Measurements from ENCODE around the gene MTHFD1L. TPM values are rescaled to one million over a fixed set of nuclear protein-coding genes. Genes with fewer than 3 reads are reported as not detected.
"Not testable (repeated sequence)": the region's sequence is repeated elsewhere in the genome, so short reads cannot be mapped to it uniquely, and the experiment has no call there.

Gene MTHFD1L
- total RNA-seq, 1 donor, result 4.0 TPM

DNA sequence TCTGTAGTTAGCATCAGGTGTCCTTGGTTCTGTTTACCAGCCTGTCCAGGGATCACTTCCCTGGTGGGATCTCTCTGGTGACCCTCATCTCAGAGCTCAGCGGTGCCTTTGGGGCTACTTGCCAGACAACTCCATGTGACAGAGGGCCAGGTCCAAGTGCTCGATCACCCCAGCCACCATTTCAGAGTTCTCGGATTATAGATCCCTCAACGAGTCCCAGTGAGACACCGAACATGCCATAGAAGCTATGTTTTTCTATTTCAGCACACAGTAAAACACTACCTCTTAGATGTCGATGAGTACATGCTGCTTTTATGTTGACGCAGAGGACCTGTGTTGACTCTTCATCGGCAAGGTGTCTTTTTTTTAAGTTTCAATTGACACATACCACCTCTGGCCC lies 204.1 kb downstream of the MTHFD1L start:
- H3K4me3 ChIP-seq (ENCODE audit: low read length), result no peak overlapping the region
- H3K9me3 ChIP-seq (ENCODE audit: low read depth, low read length), result no peaks in the 10 kb centered on the region
- H3K4me1 ChIP-seq (ENCODE audit: insufficient read depth, low read length), result no peaks in the 10 kb centered on the region
- H3K27me3 ChIP-seq (ENCODE audit: insufficient read depth, low read length), result no peaks in the 10 kb centered on the region

DNA sequence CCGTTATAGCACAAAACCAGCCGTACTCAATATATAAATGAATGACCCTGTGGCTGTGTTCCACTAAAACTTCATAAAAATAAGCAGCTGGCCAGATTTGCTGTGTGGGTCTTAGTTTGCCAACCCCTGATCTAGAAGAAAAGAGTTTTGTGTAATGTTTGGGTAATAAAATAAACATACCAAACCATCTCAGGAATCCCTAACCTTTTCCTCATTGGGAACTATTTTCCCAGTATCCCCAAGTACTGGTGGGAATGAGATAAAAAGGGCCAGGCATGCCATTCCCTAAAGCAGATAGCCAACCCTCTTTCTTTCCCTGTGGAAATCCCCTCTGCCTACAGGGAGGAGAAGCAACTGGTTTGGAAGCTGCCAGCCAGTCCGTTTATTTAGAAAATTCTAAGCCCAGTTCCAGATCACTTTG lies 205.1 kb downstream of the MTHFD1L start:
- Histone ChIP-seq H3K9me3 (ENCODE audit: low read depth, low read length) (no peaks in the 10 kb centered on the region), H3K4me1 (ENCODE audit: insufficient read depth, low read length) (no peaks in the 10 kb centered on the region), H3K27me3 (ENCODE audit: insufficient read depth, low read length) (no peaks in the 10 kb centered on the region), H3K4me3 (ENCODE audit: low read length) (no peak overlapping the region)

DNA sequence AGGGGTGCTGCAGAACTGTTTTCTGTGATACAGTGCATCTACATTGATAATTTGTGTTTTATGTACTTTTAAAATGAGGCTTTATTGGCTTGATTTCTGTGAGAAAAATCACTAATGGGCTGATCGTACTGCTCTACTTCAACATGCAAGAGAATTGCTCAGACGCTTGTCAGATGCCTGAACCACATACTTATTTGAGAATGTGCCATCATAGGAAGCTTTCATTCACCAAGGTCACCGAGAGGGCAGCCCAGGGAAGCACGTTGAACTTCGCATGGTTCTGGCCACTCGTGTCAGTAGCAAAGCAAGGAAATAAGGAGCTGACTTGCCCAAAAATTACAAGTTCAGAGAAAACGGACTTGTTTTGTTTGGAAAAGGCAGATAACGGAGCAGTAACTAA lies 205.8 kb downstream of the MTHFD1L start:
- Histone ChIP-seq H3K9me3 (ENCODE audit: low read depth, low read length) (no peaks in the 10 kb centered on the region), H3K4me1 (ENCODE audit: insufficient read depth, low read length) (no peaks in the 10 kb centered on the region), H3K4me3 (ENCODE audit: low read length) (no peak overlapping the region), H3K27me3 (ENCODE audit: insufficient read depth, low read length) (no peaks in the 10 kb centered on the region)

DNA sequence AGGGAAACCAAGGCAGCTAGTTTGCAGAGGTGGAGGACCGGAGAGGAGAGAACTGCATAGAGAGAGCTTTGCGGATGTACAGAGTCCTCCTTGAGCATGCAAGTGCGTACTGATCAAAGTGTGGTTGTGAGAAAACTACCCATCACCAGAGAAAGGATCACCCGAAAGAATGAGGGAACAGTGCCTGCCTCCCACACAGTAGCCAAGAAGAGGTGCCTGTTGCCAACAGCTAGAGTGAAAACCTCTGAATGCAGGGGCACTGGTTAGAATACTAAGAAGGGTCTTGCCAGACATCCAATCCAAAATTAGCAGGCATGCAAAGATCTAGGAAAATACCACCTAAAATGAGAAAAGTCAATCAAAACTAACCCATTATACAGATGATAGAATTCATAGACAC lies 207.6 kb downstream of the MTHFD1L start:
- H3K27me3 ChIP-seq (ENCODE audit: insufficient read depth, low read length), result no peaks in the 10 kb centered on the region
- H3K4me3 ChIP-seq (ENCODE audit: low read length), result no peak overlapping the region
- H3K9me3 ChIP-seq (ENCODE audit: low read depth, low read length), result no peaks in the 10 kb centered on the region
- H3K4me1 ChIP-seq (ENCODE audit: insufficient read depth, low read length), result no peaks in the 10 kb centered on the region

DNA sequence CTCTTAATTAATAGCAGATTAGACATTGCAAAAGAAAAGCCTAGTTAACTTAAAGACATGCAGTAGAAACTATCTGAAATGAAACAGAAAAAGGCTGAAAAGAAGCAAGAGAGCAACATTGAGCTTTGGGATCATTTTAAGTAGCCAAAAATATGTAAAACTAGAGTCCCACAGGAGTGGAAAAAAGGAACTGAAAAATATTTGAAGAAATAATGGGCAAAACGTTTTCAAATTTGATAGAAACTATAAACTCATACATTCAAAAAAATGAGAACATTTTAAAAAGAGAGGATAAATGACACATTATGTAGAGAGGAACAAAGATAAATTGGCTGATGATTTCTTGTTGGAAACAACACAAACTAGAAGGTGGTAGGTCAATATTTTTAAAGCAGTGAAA lies 208.2 kb downstream of the MTHFD1L start:
- Histone ChIP-seq H3K4me3 (ENCODE audit: low read length) (no peak overlapping the region), H3K27me3 (ENCODE audit: insufficient read depth, low read length) (no peaks in the 10 kb centered on the region), H3K4me1 (ENCODE audit: insufficient read depth, low read length) (no peaks in the 10 kb centered on the region), H3K9me3 (ENCODE audit: low read depth, low read length) (no peaks in the 10 kb centered on the region)

DNA sequence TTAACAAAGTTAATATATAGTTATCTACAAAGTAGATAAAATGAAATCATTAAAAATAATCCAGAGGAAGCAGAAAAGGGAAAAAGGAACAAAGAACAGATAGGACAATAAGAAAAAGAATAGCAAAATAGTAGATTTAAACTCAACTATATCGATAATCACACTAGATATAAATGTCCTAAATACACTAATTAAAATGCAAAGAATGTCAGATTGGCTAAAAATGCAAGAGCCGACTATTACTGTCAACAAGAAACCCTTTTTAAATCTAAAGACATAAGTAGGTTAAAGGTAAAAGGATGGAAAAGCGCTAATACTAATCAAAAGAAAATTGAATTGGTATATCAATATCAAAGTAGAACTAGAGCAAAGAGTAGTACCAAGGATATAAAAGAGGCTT lies 209.5 kb downstream of the MTHFD1L start:
- no peak overlapping the region for H3K4me3 ChIP-seq (ENCODE audit: low read length)
- no peaks in the 10 kb centered on the region for H3K9me3 ChIP-seq (ENCODE audit: low read depth, low read length)
- no peaks in the 10 kb centered on the region for H3K27me3 ChIP-seq (ENCODE audit: insufficient read depth, low read length)

DNA sequence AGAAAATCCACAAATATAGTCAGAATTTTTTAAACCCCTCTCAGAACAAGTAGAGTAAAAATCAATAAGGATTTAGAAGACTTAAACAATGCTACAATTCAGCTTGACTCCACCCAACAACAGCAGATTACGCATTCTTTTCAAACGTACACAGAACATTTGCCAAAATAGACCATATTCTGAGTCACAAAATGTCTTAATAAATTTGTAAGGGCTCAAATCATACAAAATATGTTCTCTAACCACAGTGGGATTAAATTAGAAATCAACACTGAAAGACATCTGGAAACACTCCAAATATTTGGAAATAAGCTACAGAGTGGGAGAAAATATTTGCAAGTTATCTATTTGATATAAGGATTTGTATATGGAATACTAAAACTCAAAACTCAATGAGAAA lies 210.0 kb downstream of the MTHFD1L start:
- no peak overlapping the region for H3K4me3 ChIP-seq (ENCODE audit: low read length)

More for the DNA sequence above, 209.5 kb downstream of the MTHFD1L start:
- no peaks in the 10 kb centered on the region for H3K4me1 ChIP-seq (ENCODE audit: insufficient read depth, low read length)

DNA sequence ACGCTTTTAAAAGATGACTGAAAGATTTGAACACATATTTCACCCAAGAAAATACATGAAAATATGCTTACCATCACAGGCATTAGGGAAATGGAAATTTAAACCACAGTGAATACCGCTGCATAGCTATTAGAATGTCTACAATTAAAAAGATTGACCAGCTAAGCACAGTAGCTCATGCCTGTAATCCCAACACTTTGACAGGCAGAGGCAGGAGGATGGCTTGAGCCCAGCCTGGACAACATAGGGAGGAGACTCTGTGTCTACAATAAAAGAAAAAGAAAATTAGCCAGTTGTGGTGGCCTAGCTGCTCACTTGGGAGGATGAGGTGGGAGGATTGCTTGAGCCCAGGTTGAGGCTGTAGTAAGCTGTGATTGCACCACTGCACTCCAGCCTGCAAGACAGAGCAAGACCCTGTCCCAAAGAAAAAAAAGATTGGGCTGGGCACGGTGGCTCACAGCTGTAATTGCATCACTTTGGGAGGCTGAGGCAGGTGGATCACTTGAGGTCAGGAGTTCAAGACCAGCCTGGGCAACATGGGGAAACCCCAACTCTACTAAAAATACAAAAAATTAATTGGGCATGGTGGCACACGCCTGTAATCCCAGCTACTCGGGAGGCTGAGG lies 210.5 kb downstream of the MTHFD1L start:
- H3K4me3 ChIP-seq (ENCODE audit: low read length), result no peak overlapping the region
- no peaks in the 10 kb centered on the region for H3K9me3 ChIP-seq (ENCODE audit: low read depth, low read length)
- H3K27me3 ChIP-seq (ENCODE audit: insufficient read depth, low read length), result no peaks in the 10 kb centered on the region
- no peaks in the 10 kb centered on the region for H3K4me1 ChIP-seq (ENCODE audit: insufficient read depth, low read length)

More for the DNA sequence above, 210.0 kb downstream of the MTHFD1L start:
- no peaks in the 10 kb centered on the region for H3K9me3 ChIP-seq (ENCODE audit: low read depth, low read length)
- no peaks in the 10 kb centered on the region for H3K4me1 ChIP-seq (ENCODE audit: insufficient read depth, low read length)
- H3K27me3 ChIP-seq (ENCODE audit: insufficient read depth, low read length), result no peaks in the 10 kb centered on the region

DNA sequence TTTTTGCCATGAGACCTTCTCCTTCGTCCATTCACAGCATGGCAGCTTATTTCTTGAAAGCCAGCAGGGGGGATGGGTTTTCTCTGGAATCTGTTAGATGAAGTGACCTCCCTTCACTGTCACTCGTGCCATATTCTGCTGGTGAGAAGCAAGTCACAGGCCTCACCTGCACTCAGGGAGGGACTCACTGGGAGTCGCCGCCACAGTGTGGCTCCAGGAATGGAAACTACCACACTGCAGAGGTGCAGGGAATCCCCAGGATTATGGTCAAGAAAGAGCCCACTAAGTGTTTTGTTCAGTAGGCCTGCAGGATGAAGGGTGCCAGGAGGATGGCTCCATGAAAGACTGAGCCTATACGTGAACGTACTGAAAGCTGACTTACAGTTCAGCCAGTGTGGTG lies 213.2 kb downstream of the MTHFD1L start:
- no peaks in the 10 kb centered on the region for H3K4me1 ChIP-seq (ENCODE audit: insufficient read depth, low read length)
- H3K9me3 ChIP-seq (ENCODE audit: low read depth, low read length), result no peaks in the 10 kb centered on the region
- no peaks in the 10 kb centered on the region for H3K27me3 ChIP-seq (ENCODE audit: insufficient read depth, low read length)
- H3K4me3 ChIP-seq (ENCODE audit: low read length), result no peak overlapping the region

DNA sequence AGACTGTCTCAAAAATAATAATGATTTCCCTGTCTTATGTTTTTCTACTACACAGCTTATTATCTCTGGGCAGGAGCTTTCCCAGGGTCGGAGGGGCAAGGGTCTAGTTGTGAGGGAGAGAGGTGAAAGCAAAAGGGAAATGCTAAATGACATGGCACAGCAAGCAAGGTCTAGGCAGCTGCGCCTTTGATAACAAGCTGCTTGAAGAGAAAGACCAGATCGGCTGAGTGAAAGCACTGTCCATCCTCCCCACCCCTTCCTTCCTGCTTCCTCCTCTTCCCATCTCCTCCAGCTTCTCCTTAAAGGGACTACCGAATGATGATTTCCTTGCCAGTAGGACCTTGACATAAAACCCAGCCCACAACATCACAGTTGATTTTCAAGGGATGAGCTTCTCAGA lies 216.2 kb downstream of the MTHFD1L start:
- H3K4me1 ChIP-seq (ENCODE audit: insufficient read depth, low read length), result no peaks in the 10 kb centered on the region
- no peak overlapping the region for H3K4me3 ChIP-seq (ENCODE audit: low read length)
- no peaks in the 10 kb centered on the region for H3K27me3 ChIP-seq (ENCODE audit: insufficient read depth, low read length)
- no peaks in the 10 kb centered on the region for H3K9me3 ChIP-seq (ENCODE audit: low read depth, low read length)

DNA sequence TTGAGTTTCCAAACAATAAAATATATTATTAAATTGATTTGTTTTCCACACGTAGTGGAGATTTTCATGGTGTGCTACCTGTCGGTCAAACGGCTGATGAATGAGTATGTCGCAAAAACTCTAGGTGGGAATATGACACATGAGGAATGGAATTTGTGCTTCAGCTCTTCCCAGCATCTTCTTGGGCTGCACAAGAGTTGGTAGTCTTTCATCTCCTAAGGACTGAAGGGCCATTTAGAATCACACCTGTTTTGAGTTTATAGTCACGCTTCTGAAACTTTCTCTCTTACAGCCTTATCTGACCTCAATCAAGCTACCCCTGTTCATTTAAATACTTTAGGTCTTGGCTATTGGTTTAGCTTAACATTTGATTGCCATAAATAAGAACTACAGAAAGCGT lies 216.6 kb downstream of the MTHFD1L start:
- Histone ChIP-seq H3K4me1 (ENCODE audit: insufficient read depth, low read length) (no peaks in the 10 kb centered on the region), H3K4me3 (ENCODE audit: low read length) (no peak overlapping the region), H3K27me3 (ENCODE audit: insufficient read depth, low read length) (no peaks in the 10 kb centered on the region), H3K9me3 (ENCODE audit: low read depth, low read length) (no peaks in the 10 kb centered on the region)

DNA sequence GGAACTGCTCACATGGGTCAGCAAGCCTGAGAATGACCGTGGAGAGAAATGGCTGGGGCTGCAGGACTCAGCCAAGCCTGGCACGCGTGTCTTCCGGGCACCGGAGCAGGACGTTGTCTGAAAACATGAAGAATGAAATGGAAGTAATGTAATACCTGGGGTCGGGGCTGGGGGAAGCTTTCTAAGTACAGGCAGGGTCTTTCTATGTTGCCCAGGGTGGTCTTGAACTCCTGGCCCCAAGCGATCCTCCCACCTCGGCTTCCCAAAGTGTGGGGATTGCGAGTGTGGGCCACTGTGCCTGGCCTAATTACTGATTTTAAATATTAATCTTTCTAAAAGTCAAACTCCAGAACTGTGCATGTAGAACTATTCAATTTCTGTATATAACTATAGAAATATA lies 218.8 kb downstream of the MTHFD1L start:
- no peaks in the 10 kb centered on the region for H3K4me1 ChIP-seq (ENCODE audit: insufficient read depth, low read length)
- no peaks in the 10 kb centered on the region for H3K27me3 ChIP-seq (ENCODE audit: insufficient read depth, low read length)
- no peak overlapping the region for H3K4me3 ChIP-seq (ENCODE audit: low read length)
- no peaks in the 10 kb centered on the region for H3K9me3 ChIP-seq (ENCODE audit: low read depth, low read length)

DNA sequence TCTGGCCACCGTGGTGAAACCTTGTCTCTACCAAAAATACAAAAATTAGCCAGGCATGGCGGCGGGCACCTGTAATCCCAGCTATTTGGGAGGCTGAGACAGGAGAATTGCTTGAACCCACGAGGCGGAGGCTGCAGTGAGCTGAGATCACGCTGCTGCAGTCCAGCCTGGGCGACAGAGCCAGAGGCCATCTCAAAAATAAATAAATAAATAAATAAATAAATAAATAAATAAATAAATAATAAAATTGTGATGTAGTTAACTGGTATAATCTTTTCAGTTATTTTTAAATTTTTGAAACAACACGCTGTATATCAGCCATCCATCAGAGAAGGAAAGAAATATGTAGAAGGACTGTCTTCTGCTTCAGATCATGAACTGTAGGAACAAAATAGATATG lies 221.6 kb downstream of the MTHFD1L start:
- H3K4me3 ChIP-seq (ENCODE audit: low read length), result not testable (repeated sequence)

DNA sequence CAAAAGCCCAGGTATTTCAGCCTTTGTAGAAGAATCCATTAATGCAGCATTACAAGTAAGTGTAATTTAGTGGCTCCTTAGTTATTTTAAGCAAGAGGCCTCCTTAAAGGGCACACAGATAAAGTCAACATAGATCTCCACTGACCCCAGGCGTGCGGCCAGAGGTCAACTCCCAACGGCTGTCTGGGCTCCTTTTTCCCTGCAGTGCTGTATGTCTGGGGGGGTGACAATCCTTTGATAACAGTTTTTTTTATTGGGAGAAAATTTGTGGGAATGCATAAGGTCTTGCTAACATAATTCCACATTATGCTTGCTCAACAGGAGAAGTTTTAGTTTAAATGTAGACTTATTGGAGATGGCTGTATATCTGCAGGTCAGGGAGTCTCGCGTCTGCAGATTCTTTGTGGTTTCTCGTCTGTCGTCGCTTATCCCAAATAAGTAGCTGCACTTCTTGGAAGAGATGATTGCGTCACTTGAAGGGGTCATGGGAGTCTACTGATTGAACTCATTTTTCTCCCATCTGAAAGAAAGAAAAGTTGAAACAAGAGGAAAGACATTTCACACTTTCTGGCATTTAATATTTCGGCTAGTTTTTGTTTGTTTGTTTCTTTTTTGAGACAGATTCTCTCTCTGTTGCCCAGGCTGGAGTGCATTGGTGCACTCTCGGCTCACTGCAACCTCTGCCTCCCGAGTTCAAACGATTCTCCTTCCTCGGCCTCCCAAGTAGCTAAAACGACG lies 222.5 kb downstream of the MTHFD1L start:
- Histone ChIP-seq H3K4me1 (ENCODE audit: insufficient read depth, low read length) (no peaks in the 10 kb centered on the region), H3K4me3 (ENCODE audit: low read length) (no peak overlapping the region), H3K27me3 (ENCODE audit: insufficient read depth, low read length) (no peaks in the 10 kb centered on the region), H3K9me3 (ENCODE audit: low read depth, low read length) (no peaks in the 10 kb centered on the region)

More for the DNA sequence above, 221.6 kb downstream of the MTHFD1L start:
- H3K27me3 ChIP-seq (ENCODE audit: insufficient read depth, low read length); H3K9me3 ChIP-seq (ENCODE audit: low read depth, low read length); H3K4me1 ChIP-seq (ENCODE audit: insufficient read depth, low read length): not testable (repeated sequence)

DNA sequence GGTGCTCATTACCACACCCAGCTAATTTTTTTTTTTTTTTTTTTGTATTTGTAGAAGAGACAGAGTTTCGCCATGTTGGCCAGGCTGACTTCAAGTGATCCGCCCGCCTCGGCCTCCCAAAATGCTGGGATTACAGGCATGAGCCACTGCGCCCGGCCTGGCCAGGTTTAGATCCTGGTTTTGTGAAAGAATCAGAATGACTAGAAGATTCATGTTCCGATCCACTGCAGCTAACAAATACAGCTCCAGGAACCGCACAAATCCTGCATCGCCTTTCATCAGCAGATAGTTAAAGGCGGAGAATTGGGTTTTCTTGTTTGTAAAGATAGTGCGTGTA lies 223.1 kb downstream of the MTHFD1L start:
- H3K9me3 ChIP-seq (ENCODE audit: low read depth, low read length), result no peaks in the 10 kb centered on the region

DNA sequence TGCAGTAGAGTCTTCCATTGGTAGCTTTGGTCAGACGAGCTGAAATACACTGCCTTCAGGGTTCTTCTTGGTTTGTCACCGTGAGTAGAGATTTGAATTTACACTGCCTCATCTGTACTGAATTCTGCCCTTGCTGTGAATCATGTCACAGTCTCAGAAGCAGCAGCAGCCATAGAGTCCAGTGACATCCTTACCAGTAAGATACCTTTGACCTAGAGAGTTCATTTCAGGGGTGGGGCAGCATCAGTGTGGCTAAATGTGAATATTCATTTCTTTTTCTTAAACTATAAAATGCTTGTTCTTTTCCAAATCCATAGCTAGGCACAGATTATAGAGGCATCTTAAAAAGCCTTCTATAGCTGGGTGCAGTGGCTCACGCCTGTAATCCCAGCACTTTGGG lies 223.5 kb downstream of the MTHFD1L start:
- Histone ChIP-seq H3K4me1 (ENCODE audit: insufficient read depth, low read length) (no peaks in the 10 kb centered on the region), H3K9me3 (ENCODE audit: low read depth, low read length) (no peaks in the 10 kb centered on the region), H3K4me3 (ENCODE audit: low read length) (no peak overlapping the region), H3K27me3 (ENCODE audit: insufficient read depth, low read length) (no peaks in the 10 kb centered on the region)

More for the DNA sequence above, 223.1 kb downstream of the MTHFD1L start:
- Histone ChIP-seq H3K27me3 (ENCODE audit: insufficient read depth, low read length) (no peaks in the 10 kb centered on the region), H3K4me3 (ENCODE audit: low read length) (no peak overlapping the region), H3K4me1 (ENCODE audit: insufficient read depth, low read length) (no peaks in the 10 kb centered on the region)

Data from mononuclear cell (primary cell).